Spleen (tissue), 11 donors: ENCODE measurements around the gene SEC61A2. TPM values are rescaled to one million over a fixed set of nuclear protein-coding genes. Genes with fewer than 3 reads are reported as not detected.

Experiments used
- DNase-seq: peaks from one replicate; pipeline ENCODE4 v3.0.0-alpha.2; 2020
- H3K27ac ChIP-seq, 8 donors: fragments of 200-600 bp; sonication (generic) in 7 of 8; 1 replicate in 4 of 8; 2 replicates in 4 of 8; pipeline versions ENCODE4 v1.5.0 to v1.8.0; 2016 to 2021; ENCODE audit warnings: inconsistent platforms in 4 of 8, mild to moderate bottlenecking in 4 of 8, moderate library complexity in 1 of 8
- H3K27me3 ChIP-seq, 7 donors: fragments of 200-600 bp; sonication (generic) in 6 of 7; replicated peaks in 1 of 7; 1 replicate in 4 of 7; 2 replicates in 3 of 7; pipeline versions ENCODE4 v1.5.0 to v1.8.0; 2016 to 2021; ENCODE audit warnings: inconsistent platforms in 3 of 7, mild to moderate bottlenecking in 1 of 7
- H3K36me3 ChIP-seq, 6 donors: fragments of 200-600 bp; sonication (generic) in 5 of 6; 1 replicate in 4 of 6; 2 replicates in 2 of 6; pipeline versions ENCODE4 v1.5.0 to v1.8.0; 2016 to 2021; ENCODE audit warnings: inconsistent platforms in 2 of 6
- H3K4me1 ChIP-seq, 6 donors: fragments of 200-600 bp; sonication (generic) in 5 of 6; 1 replicate in 3 of 6; 2 replicates in 3 of 6; pipeline versions ENCODE4 v1.5.0 to v1.8.0; 2016 to 2021; ENCODE audit warnings: inconsistent platforms in 3 of 6
- H3K4me3 ChIP-seq, 8 donors: fragments of 200-600 bp; sonication (generic) in 7 of 8; 1 replicate in 4 of 8; 2 replicates in 4 of 8; pipeline versions ENCODE4 v1.5.0 to v1.8.0; 2016 to 2021; ENCODE audit warnings: inconsistent platforms in 4 of 8, mild to moderate bottlenecking in 4 of 8, moderate library complexity in 2 of 8
- H3K9me3 ChIP-seq, 8 donors: fragments of 200-600 bp; sonication (generic) in 7 of 8; 1 replicate in 4 of 8; 2 replicates in 4 of 8; pipeline versions ENCODE4 v1.5.0 to v1.8.0; 2016 to 2021; ENCODE audit warnings: inconsistent platforms in 4 of 8
- POLR2A ChIP-seq, 3 donors: fragments of 450-650 bp; IDR thresholded peaks; one replicate each; pipeline ENCODE4 v1.5.1; 2017; ENCODE audit warnings: antibody characterized with exemption in 3 of 3, mild to moderate bottlenecking in 1 of 3
- POLR2AphosphoS5 ChIP-seq, 3 donors: sonication (generic); formaldehyde crosslinking; IDR thresholded peaks; one replicate each; pipeline ENCODE4 v1.5.1; 2017; ENCODE audit warnings: antibody characterized with exemption in 3 of 3
- WGBS, 5 donors: extraction: QIAGEN DNeasy Blood & Tissue Kit in 3 of 5; methylation state at CpG; one replicate each; pipeline versions ENCODE4 v1.1.5 to v1.1.7; 2013 to 2018; 5-methylcytosine and 5-hydroxymethylcytosine counted together
- intact Hi-C: fragments of 100-400 bp; cut with DNase I; formaldehyde crosslinking; loops from one replicate; pipeline ENCODE4 v1.15.0; 2023; ENCODE audit warnings: low total_unique reads
- polyA plus RNA-seq, 3 donors: library from polyadenylated mRNA; stranded (reverse); fragments of 200-250 nt; gene quantifications; one replicate each; pipeline ENCODE4 v1.2.1, GENCODE V29; 2013
- total RNA-seq, 7 donors: library from RNA; depleted of rRNA in 3 of 7; stranded (reverse); fragments of >200 nt in 3 of 7; fragmentation: NEBNext Ultra II Directional in 4 of 7; extraction: Animal tissue kit (Norgen Biotek cat#: 25700) in 4 of 7; gene quantifications; one replicate each; pipeline versions ENCODE4 v1.1.0 to v1.2.1, GENCODE V29; 2016 to 2021
- TF ChIP-seq, protein P1 (sequence below), 11 experiments: fragments of 200-600 bp in 7 of 11; fragments of 450-650 bp in 4 of 11; sonication (generic) in 4 of 11; IDR thresholded peaks in 8 of 11; conservative IDR thresholded peaks in 3 of 11; 1 replicate in 7 of 11; 2 replicates in 4 of 11; pipeline versions ENCODE4 v1.4.0 to v1.8.0; 2016 to 2021; ENCODE audit warnings: antibody characterized with exemption in 11 of 11, inconsistent platforms in 4 of 11, mild to moderate bottlenecking in 1 of 11
- donor health status: healthy with polysubstance abuse.
- donor health status: DM: no; HTN: no; CAD: no; lungs with moderate emphysema.
- donor health status: DM: no; HTN: no; CAD: no.
- donor health status: Bipolar disorder and iron deficiency.
- donor health status: healthy.
- donor health status: DM: no; HTN: no; CAD: no.
- donor health status: DM: yes; HTN: yes; CAD: no.

The SEC61A2 gene
- total and polyA plus RNA-seq, 10 donors = 2.7 to 14.6 (median 8.3) TPM

DNA sequence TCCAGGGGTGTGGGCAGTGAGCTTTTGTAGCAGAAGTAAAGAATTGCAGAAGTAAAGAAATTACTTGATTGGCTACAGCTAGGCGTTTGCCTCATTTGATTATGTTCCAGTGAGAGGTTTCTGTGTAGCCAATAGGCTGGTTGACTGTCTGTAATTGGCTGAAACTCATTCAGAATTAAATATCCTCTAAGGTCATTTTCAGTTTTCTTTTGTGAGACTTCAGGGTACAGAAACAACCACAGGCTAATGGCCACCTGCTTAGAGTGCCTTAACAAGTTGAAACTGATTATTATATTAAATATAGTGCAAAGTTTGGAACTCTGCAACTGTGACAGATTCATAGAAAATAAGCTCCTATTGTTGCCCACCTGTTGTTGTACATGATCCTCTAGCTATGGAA lies 10.6 kb downstream of the SEC61A2 start:
- no peaks in the 10 kb centered on the region for H3K27me3 ChIP-seq
- TF ChIP-seq, protein P1, sequence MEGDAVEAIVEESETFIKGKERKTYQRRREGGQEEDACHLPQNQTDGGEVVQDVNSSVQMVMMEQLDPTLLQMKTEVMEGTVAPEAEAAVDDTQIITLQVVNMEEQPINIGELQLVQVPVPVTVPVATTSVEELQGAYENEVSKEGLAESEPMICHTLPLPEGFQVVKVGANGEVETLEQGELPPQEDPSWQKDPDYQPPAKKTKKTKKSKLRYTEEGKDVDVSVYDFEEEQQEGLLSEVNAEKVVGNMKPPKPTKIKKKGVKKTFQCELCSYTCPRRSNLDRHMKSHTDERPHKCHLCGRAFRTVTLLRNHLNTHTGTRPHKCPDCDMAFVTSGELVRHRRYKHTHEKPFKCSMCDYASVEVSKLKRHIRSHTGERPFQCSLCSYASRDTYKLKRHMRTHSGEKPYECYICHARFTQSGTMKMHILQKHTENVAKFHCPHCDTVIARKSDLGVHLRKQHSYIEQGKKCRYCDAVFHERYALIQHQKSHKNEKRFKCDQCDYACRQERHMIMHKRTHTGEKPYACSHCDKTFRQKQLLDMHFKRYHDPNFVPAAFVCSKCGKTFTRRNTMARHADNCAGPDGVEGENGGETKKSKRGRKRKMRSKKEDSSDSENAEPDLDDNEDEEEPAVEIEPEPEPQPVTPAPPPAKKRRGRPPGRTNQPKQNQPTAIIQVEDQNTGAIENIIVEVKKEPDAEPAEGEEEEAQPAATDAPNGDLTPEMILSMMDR (IDR thresholded peaks at IDR 0.05 in 8 of 11, conservative IDR thresholded peaks at IDR 0.05 in 3 of 11) = no peak
- intact Hi-C loops = no loop called here
- H3K9me3 ChIP-seq = no peaks in the 10 kb centered on the region
- H3K27ac ChIP-seq = no peak overlapping the region
- no peak overlapping the region for H3K4me3 ChIP-seq
- H3K4me1 ChIP-seq = no peaks in the 10 kb centered on the region
- no peak for DNase-seq
- peaks cover 0 to 99% (median 45%) of the 10 kb centered on the region in 6 donors for H3K36me3 ChIP-seq
- WGBS, 5 donors = 62 to 92% (median 87%) methylated on average over 1 of the region's 1 CpG

DNA sequence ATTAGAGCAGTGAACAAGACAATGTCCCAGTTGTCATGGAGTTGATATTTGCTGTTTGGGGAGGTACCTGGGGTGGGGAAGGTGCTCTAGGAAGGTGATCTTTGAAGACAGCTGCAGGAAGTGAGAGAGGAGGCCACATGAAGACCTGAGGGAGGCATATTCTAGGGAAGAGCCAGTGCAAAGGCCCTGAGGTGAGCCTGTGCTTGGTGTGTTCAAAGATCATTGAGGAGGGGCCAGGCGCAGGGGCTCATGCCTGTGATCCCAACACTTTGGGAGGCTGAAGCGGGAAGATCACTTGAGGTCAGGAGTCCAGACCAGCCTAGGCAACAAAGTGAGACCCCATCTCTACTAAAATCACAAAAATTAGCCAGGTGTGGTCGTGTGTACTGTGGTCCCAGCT lies 15.1 kb downstream of the SEC61A2 start:
- no peaks in the 10 kb centered on the region for H3K9me3 ChIP-seq
- H3K27me3 ChIP-seq = no peaks in the 10 kb centered on the region
- intact Hi-C loops = no loop called here
- no peak overlapping the region for H3K4me3 ChIP-seq
- no peaks in the 10 kb centered on the region for H3K4me1 ChIP-seq
- DNase-seq = no peak
- TF ChIP-seq, protein P1 (IDR thresholded peaks at IDR 0.05 in 8 of 11, conservative IDR thresholded peaks at IDR 0.05 in 3 of 11) = no peak
- TF ChIP-seq POLR2A (IDR thresholded peaks at IDR 0.05) (no peak), POLR2AphosphoS5 (IDR thresholded peaks at IDR 0.05) (no peak)
- 91 to 96% (median 96%) methylated on average over 3 of the region's 3 CpGs for WGBS, 5 donors
- peaks cover 0 to 98% (median 31%) of the 10 kb centered on the region in 6 donors for H3K36me3 ChIP-seq
- no peak overlapping the region for H3K27ac ChIP-seq

DNA sequence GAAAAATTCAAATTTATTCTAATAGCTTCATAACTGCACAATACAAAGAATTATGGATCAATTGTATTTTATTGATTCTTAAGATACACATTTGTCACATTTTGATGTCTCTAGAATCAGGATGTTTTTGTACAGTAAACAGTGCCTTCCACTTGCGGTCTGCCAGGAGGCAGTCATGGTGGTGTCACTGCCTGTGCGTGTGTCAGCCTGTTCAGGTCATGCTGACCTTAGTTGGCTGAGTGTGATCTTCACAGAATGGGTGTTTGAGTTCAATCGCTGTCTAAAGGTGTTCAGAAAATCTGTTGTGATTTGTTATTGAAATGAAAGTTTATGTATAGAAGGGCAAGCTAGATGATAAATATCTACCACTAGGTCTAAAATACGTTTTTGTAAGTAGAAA lies 20.7 kb downstream of the SEC61A2 start:
- H3K4me3 ChIP-seq = no peak overlapping the region
- intact Hi-C loops = no loop called here
- H3K27ac ChIP-seq = no peak overlapping the region
- TF ChIP-seq POLR2A (IDR thresholded peaks at IDR 0.05) (no peak), POLR2AphosphoS5 (IDR thresholded peaks at IDR 0.05) (no peak)
- TF ChIP-seq, protein P1 (IDR thresholded peaks at IDR 0.05 in 8 of 11, conservative IDR thresholded peaks at IDR 0.05 in 3 of 11) = no peak
- no peak for DNase-seq
- no peaks in the 10 kb centered on the region for H3K27me3 ChIP-seq
- 72 to 89% (median 80%) methylated on average over 4 of the region's 4 CpGs for WGBS, 5 donors
- H3K36me3 ChIP-seq = peaks cover 0 to 95% (median 20%) of the 10 kb centered on the region in 6 donors
- H3K9me3 ChIP-seq = no peaks in the 10 kb centered on the region
- H3K4me1 ChIP-seq = no peaks in the 10 kb centered on the region

DNA sequence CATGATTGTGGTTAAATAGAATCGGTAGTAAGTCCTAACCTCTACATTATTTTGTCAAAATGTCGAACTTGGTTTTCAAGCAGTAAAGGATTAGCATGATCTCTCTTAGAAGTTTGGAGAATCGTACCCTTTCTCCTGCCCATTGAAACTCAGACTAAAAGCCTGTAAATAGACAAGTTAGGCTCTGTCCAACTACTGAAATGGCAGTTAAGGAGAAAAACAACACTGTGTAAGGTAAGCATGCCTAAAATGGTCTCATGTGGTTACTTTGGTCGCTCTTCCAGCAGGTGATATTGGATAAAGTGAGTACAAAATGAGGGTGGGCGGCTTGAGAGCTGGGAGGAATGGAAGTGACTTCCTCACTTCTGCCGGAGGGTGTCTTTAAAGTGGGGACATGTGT lies 25.0 kb downstream of the SEC61A2 start:
- no peaks in the 10 kb centered on the region for H3K27me3 ChIP-seq
- no peak for DNase-seq
- TF ChIP-seq, protein P1 (IDR thresholded peaks at IDR 0.05 in 8 of 11, conservative IDR thresholded peaks at IDR 0.05 in 3 of 11) = no peak
- H3K4me1 ChIP-seq = peaks cover 0 to 9% (median 0%) of the 10 kb centered on the region in 6 donors
- no peak overlapping the region for H3K27ac ChIP-seq
- H3K36me3 ChIP-seq = peaks cover 0 to 96% (median 28%) of the 10 kb centered on the region in 6 donors
- no peak overlapping the region for H3K4me3 ChIP-seq
- no peaks in the 10 kb centered on the region for H3K9me3 ChIP-seq
- intact Hi-C loops = no loop called here
- WGBS, 5 donors = 88 to 96% (median 94%) methylated on average over 6 of the region's 6 CpGs
